NK-92 (cell line): ENCODE results near the gene PREPL.
"Not testable (repeated sequence)": the region's sequence is repeated elsewhere in the genome, so short reads cannot be mapped to it uniquely, and the experiment has no call there.

Source experiments
- DNase-seq: peaks from one replicate; lab custom pipeline; 2025; ENCODE audit not compliant: unreplicated experiment; lab: John Stamatoyannopoulos, UW

The PREPL gene

DNA sequence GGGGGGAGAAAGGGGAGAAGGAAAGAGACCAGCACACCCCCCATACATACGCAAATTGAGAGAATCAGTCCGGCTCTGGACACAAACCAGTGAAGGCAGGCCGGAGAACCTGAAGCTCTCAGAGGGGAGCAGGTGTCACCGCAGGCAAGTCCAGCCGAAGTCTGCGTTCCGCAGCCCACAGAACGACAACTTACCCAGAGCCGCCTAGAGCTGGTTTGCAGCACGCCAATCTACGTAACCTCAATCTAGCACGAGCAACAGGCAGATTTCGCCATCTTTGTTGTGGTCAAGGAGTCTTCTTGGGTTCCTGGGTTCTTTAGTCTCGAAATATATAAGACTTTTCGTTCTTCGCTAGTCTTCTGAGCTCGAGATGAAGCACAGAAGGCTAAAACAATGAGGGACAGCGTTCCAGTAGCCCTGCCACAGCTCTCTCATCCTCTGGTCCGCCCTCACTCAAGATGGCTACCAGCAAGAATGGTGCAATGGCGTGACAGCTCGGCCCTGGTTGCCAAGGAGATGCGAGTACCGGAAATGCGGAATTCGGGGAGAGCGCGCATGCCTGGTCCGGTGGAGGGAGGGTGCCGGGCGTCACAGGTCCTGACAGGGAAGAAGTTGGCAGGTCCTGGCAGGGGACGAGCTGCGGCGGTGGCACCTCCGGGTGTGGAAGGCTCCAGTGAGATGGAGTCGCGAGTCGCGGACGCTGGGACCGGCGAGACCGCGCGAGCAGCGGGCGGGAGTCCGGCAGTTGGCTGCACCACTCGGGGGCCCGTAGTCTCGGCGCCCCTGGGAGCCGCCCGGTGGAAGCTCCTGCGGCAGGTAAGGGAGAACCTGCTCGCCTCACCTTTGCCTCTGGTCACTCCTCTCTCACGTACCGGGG lies at the start of gene PREPL, which contains the start of gene CAMKMT:
Gene PREPL, minus strand, starts transcription at position 165 of the 877 bp plus-strand sequence. CDS start 15,152 bp downstream, outside the sequence.
Gene CAMKMT, plus strand, starts transcription at position 618 of the 877 bp plus-strand sequence.
- peak; percentile 79 for DNase-seq

GRCh38 chr2:44398243-44398897 lies 37.1 kb upstream of the PREPL start:
- DNase-seq: no peak

DNA sequence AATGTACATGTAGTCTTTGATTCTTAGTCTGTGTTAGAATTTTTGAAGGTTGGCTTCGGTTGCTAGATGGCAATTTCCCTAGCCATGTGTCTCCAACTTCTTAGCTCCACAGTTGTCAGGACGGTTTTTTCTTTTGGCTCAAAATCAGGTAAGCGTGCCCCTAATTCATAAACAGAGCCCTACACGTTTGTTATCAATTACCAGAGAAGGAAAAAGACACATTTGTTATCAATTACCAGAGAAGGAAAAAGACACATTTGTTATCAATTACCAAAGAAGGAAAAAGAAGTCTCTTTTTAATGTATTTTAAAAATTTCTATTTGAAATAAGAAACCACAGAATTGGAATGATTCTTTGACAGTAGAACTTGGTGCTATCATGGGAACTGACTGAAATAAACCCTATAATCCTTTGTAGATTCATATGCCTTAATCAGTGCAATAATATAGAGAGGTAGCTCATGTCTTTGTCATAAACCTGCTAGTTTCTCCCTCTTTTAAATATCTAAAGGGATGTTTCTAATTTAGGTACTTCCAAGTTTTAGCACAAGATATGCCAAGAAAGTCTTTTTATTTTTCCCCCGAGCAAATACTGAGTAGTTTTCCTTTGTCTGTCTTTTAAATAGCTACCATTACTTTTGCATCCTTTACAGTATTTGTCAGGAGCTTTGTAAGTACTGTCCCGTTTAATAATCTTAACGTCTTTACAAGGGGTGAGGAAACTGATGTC lies 36.3 kb upstream of the PREPL start:
- DNase-seq: no peak

- no peak for DNase-seq
Measured at GRCh38 chr2:44392338-44392943, 31.1 kb upstream of the PREPL start.

DNA sequence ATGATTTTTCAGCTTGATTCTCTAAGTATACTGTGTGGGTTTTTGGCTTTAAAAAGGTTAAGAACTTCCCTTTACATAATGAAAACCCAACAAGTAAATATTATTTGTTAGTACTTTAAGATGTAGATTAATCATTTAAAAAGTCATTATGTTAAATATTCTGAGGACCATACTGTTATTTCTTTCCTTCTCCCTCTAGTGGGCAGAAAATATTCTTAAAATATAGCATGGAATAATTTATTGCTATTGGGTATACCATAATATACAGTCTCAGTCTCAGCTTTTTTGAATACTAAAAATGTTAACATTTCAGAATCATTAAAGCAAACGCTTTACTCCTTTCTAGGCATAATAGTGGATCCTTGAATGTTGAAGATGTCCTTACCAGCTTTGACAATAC lies 28.6 kb upstream of the PREPL start:
- DNase-seq: no peak

DNA sequence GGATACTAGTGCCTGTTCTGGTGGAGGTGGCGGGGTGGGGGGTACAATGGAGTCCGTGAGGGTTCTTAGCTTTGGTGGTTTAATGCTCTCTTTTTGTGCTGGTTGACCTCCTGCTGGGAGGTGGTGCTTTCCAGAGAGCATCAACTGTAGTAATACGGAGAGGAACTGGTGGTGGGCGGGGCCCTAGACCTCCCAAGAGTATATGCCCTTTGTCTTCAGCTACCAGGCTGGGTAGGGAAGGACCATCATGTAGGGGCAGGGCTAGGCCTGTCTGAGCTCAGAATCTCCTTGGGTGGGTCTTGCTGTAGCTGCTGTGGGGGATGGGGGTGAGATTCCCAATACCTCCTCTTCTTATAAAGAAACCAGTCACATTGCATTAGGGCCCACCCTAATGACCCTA lies 27.6 kb upstream of the PREPL start:
- DNase-seq: no peak

DNA sequence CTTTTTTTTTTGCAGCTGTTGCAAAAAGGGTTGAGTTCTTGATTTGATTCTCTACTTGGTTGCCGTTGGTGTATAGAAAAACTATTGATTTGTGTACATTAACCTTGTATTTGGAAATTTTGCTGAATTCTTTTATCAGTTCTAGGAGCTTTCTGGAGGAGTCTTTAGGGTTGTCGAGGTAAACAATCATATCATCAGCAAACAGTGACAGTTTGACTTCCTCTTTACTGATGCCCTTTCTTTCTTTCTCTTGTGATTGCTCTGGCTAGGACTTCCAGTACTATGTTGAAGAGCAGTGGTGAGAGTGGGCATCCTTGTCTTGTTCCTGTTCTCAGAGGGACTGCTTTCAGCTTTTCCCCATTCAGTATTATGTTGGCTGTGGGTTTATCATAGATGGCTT lies 23.9 kb upstream of the PREPL start:
- DNase-seq: not testable (repeated sequence)

- DNase-seq: no peak
Measured at GRCh38 chr2:44377486-44377885, 16.2 kb upstream of the PREPL start.

DNA sequence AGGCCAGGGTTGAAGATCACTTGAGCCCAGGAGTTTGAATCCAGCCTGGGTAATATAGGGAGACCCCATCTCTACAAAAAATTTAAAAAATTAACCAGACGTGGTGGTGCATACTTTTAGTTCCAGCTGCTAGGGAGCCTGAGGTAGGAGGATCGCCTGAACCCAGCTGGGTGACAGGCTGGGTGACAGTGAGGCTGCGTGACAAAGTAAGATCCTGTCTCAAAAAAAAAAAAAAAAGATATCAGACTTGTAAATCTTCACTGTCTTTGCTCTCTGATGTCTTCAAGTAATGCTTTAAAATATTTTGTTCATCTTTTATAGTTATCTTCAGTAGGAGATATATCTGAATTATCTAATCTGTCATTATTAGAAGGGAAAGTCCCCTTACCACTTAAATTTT lies 11.0 kb upstream of the PREPL start:
- DNase-seq: no peak

DNA sequence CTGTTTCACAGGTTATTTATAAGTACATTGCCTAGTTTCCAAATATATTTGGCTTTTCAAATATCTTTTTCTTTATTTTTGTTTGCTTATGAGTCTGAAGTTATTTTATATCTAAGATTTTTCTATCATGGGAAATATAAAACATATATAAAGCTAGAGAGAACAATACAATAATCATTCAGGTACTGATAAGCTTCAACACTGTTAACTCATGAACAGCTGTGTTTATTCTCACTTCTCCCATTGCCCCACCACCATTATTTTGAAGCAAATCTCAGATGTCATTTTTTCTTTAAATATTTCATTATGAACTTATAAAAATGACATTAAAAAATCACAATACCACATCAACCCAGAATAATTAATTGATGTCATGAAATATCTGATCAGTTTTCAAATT lies 10.2 kb upstream of the PREPL start:
- no peak for DNase-seq

DNA sequence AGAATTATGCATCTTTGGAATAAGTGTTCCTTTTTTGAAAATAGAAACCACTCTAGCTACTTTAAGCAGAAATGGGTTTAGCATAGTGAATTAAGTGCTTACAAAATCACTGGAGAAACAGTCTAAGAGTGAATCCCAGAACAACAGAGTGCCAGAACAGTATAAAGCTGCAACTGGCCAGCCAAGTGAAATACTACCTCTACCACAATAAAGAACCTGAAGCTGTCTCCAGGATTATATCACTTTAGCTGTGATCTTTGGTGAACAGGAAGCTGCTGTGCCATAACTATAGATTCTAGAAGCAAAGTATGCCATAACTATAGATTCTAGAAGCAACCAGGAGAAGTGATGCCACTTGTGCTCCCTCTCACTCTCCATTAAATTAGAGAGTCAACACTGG lies 8.1 kb upstream of the PREPL start:
- no peak for DNase-seq

- DNase-seq: no peak
Measured at GRCh38 chr2:44367591-44367990, 6.3 kb upstream of the PREPL start.

GRCh38 chr2:44364604-44365003 lies 3.3 kb upstream of the PREPL start:
- no peak for DNase-seq

DNA sequence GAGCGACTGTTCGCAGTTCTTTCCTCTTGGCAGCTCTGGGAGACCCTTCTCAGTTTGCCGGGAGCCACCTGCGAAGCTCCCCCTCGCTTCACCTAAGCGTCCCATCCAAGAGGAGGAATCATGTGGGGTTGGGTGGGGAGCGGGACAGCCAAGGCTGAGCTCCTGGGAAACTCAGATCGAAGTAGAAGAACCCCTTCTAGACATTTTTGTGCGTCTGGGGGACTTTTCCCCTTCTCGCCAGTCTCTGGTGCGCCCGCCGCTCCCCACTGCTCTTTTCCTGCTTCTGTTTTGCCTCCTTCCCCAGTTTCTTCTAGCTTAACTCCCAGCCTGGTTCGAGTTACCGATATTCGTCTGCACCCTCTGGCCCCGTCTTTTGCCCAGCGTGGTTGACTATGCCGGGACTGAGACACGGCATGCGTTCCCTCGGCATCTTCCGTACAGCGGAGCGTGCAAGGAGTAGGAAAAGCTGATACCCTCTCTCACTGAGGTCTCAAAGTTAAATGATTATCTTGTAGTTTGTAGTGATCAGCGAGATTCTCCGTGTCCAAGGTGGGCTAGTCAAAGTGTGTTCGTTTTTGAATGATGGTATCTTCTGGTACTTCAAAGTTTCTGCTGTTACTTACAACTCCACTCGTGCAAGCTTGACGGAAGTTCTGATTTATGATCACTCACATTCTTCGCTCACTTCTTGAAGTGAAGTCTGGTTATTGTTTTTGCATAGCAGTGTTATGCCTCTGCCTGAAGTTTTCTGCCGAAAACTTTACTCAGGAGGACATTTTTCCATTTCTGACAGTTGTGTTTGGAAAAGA lies 1.1 kb upstream of the PREPL start:
- DNase-seq: no peak

- no peak for DNase-seq
Measured at GRCh38 chr2:44360749-44361329, 455 bp downstream of the PREPL start.

DNA sequence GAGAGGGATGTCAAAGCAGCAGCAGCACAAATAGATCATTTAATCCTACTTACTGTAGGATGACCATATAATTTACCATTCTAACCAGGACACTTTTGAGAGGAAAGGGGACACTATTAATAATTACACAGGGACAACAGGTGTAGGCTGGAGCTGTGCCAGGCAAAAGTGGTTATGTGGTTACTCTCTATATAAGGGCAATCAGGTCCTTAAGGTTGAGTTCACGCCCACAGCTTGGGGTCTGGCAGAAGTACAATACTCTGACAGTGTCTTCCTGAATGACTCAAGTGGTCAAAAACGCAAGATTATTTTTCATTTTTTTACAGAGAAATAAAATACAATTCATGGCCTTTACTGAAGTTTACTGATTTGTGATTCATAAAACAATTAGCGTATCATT lies 2.8 kb downstream of the PREPL start:
- DNase-seq: no peak

- DNase-seq: no peak
Measured at GRCh38 chr2:44354761-44355160, 6.5 kb downstream of the PREPL start.

DNA sequence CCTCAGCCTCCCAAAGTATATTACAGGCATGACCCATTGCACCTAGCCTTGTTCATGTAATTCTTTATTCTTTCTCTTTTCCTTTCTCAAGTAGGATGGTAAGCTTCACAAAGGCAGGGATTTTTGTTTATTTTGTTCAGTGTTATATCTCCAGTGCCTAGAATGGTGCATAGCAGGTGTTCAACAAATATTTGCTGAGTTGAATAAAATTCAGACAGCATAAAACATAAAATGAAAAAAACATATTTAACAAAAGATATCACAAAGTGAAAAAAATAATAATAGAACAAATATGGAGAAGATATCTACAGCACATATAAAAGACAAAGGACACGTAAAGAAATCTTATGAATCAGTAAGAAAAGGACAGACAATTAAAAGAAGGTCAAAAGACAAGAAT lies 8.8 kb downstream of the PREPL start:
- no peak for DNase-seq

GRCh38 chr2:44351676-44352075 lies 9.6 kb downstream of the PREPL start:
- no peak for DNase-seq

GRCh38 chr2:44351088-44351487 lies 10.2 kb downstream of the PREPL start:
- no peak for DNase-seq
